Measurements from ENCODE around the gene CACNA1B. TPM values are rescaled to one million over a fixed set of nuclear protein-coding genes. Genes with fewer than 3 reads are reported as not detected.

The CACNA1B gene
- total and polyA plus RNA-seq, 2 of the 4 experiments (the other 2 are of a cell fraction) = 0.02 TPM; not detected in 1

- no peak overlapping the region for H3K4me3 ChIP-seq (ENCODE audit: insufficient read depth, low read depth, low read length)
- no peak overlapping the region for H4K8ac ChIP-seq (ENCODE audit: low read depth in 2 of 2, low read length in 2 of 2)
- no peak overlapping the region for H2BK5ac ChIP-seq (ENCODE audit: low read depth, low read length, poor library complexity, severe bottlenecking)
- dilution Hi-C loops (cut with HindIII; ENCODE audit: low sequenced_read_pairs, unreplicated experiment) (no loop called here), intact Hi-C loops (cut with micrococcal nuclease) (no loop called here), in situ Hi-C loops (cut with MboI; ENCODE audit: low sequenced_read_pairs) (no loop called here)
- no peaks in the 10 kb centered on the region for H4K20me1 ChIP-seq (ENCODE audit: insufficient read depth, low read length)
- H3K9me1 ChIP-seq (ENCODE audit: insufficient read depth, low read length) = no peaks in the 10 kb centered on the region
- no peak overlapping the region for H3K4ac ChIP-seq (ENCODE audit: low read depth, low read length)
- no peak overlapping the region for H2AK9ac ChIP-seq (replicated peaks; ENCODE audit: low read depth, low read length, poor library complexity)
- no peak overlapping the region for H3K56ac ChIP-seq (ENCODE audit: extremely low read depth, insufficient read depth, low read length)
- no peak for ATAC-seq (ENCODE audit: low read depth)
- no peak overlapping the region for H2AK5ac ChIP-seq (ENCODE audit: low read depth, low read length)
- H3K9ac ChIP-seq (ENCODE audit: low read depth, low read length) = no peak overlapping the region
- peaks cover 66% of the 10 kb centered on the region for H3K9me3 ChIP-seq (ENCODE audit: control insufficient read depth, insufficient read depth, low read length)
- H2AFZ ChIP-seq (replicated peaks; ENCODE audit: low read length, poor library complexity) = no peak overlapping the region
- no peak overlapping the region for H3K23ac ChIP-seq (ENCODE audit: low read depth, low read length)
- no peak overlapping the region for H3K14ac ChIP-seq (replicated peaks; ENCODE audit: low read depth, low read length)
- H2BK15ac ChIP-seq (ENCODE audit: low read depth, low read length) = no peak overlapping the region
- no peaks in the 10 kb centered on the region for H3K27me3 ChIP-seq (ENCODE audit: control insufficient read depth, insufficient read depth, low read length)
- no peak overlapping the region for H2BK20ac ChIP-seq (ENCODE audit: low read depth, low read length)
- H3K27ac ChIP-seq (ENCODE audit: insufficient read depth, low read length) = no peak overlapping the region
- no peak overlapping the region for H3K18ac ChIP-seq (ENCODE audit: low read depth, low read length)
- WGBS, 2 experiments (ENCODE audit: extremely low coverage in 2 of 2, insufficient read length in 1 of 2) = 62% methylated on average over 8 of the region's 13 CpGs; no CpG with 5 or more reads in 1 of the 2 experiments
- H3K4me1 ChIP-seq (ENCODE audit: control insufficient read depth, insufficient read depth, low read length) = no peaks in the 10 kb centered on the region
- no peak overlapping the region for H4K91ac ChIP-seq (ENCODE audit: insufficient read depth, low read depth, low read length)
- ChIA-PET POLR2A (ENCODE audit: unreplicated experiment) (no interaction called here), CTCF (no interaction called here)
- TF ChIP-seq FOS (IDR thresholded peaks at IDR 0.05; ENCODE audit: low read depth, low read length) (no peak), BHLHE40 (IDR thresholded peaks at IDR 0.05; ENCODE audit: low read depth, low read length) (no peak), CTCF (conservative IDR thresholded peaks at IDR 0.05; ENCODE audit: low read depth, low read length) (no peak), USF2 (IDR thresholded peaks at IDR 0.05; ENCODE audit: low read depth, low read length) (no peak), RCOR1 (IDR thresholded peaks at IDR 0.05; ENCODE audit: insufficient replicate concordance, low read length) (no peak), ELK1 (IDR thresholded peaks at IDR 0.05; ENCODE audit: borderline replicate concordance, low read depth, low read length) (no peak), NFE2L2 (IDR thresholded peaks at IDR 0.05; ENCODE audit: low read depth, low read length) (no peak), CEBPB (IDR thresholded peaks at IDR 0.05; ENCODE audit: low read depth, low read length) (no peak), MAZ (IDR thresholded peaks at IDR 0.05; ENCODE audit: borderline replicate concordance, low read depth, low read length) (no peak), RAD21 (IDR thresholded peaks at IDR 0.05; ENCODE audit: low read length) (no peak), MXI1 (IDR thresholded peaks at IDR 0.05; ENCODE audit: borderline replicate concordance, low read depth, low read length) (no peak)
- H3K36me3 ChIP-seq (ENCODE audit: control insufficient read depth, insufficient read depth, low read length) = no peaks in the 10 kb centered on the region
- H2BK120ac ChIP-seq (ENCODE audit: low read depth, low read length) = no peak overlapping the region
- no peak overlapping the region for H4K5ac ChIP-seq (ENCODE audit: low read depth, low read length)
- H3K79me1 ChIP-seq (ENCODE audit: low read depth in 1 of 2, low read length in 2 of 2) = no peaks in the 10 kb centered on the region
- no peak overlapping the region for H3K4me2 ChIP-seq (ENCODE audit: low read depth, low read length)
- BruUV-seq (replicated peaks) = no TSS peak
- no peak for DNase-seq
Measured at GRCh38 chr9:137985637-137986071, 108.1 kb downstream of the CACNA1B start.

Data from IMR-90 (cell line).